DMS53 (cell line): ENCODE data around the gene KLHDC7B.

Source experiments
- DNase-seq: peaks from one replicate; lab custom pipeline; 2025; lab: John Stamatoyannopoulos, UW

KLHDC7B gene

DNA sequence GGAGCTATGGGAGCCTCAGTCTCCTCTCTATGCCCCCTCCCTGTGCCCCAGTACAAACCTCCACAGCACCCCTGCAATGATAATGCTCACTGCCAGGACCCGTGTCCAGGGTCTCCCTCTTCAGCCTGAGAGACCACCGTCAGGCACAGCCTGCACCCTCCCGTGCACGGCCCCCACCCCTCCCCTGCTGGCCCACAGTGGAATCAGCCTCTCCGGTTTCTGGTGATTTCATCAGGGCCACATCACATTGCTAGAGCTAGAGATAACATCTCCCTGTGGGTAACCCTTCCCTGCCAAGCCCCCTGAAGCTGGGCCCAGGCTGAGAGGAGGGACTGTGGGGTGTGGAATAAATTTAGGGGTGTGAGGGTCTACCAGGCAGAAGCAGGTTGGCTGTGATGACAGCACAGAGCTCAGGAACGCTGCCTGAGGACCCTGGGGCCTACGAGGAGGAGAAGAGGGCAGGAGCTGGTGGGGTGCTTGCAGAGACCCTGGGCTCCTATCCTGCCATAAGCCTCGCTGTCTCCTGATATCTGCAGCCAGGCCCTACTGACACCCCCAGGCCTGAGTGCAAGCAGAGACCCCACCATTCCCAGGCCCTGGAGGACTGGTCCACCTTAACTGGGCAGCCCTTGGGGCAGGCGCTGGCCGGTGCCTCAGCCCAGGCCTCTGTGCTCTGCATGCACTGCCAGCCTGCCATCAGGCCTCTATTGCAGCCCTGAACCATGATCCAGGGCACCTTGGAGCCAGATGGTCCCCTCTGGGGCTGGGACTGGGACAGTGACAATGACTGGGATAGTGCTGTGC, at the start of gene KLHDC7B:
Gene KLHDC7B, plus strand, starts transcription at position 378 of the 804 bp plus-strand sequence. Its CDS starts 345 bp downstream, at position 723.
- DNase-seq = no peak

DNA sequence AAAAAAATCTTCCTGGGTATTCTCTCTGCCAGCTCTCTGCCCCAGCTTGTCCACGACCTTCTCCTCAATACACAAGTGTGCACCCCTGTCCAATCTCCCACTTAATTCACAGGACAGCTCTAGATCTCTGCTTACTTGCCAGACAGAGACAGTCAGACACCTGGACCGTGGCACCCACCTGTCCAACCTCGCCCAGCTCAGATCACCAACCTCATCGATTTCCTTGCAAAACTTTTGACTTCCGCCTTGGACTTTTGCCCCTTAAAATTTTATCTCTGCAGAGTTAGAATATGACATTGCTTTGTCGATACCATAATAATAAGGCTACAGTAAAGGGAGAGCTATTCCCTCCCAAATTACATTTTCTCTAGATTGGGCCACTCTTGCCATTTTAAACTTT, 48.6 kb upstream of the KLHDC7B start:
- no peak for DNase-seq

- peak; percentile 88 for DNase-seq
Observed at GRCh38 chr22:50498322-50498890, 47.3 kb upstream of the KLHDC7B start.

- no peak for DNase-seq
Observed at GRCh38 chr22:50500452-50500851, 45.2 kb upstream of the KLHDC7B start.

DNA sequence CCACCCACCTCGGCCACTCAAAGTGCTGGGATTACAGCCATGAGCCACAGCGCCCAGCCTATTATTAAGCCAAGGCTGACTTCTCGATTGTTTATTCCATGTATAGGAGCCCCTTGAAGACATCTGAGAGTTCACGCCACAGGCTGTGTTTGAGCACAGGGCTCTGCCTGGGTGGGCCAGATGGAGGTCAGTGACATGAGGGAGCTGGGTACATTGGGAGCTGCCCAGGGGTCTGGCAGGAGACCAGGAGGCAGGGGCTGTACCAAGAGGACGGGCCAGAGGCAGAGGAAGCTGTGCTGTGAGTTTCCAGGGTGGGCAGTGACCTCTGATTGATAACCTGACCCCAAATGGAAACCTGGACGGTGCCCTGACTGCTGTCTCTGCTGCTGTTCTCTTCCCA, 43.6 kb upstream of the KLHDC7B start:
- DNase-seq = no peak

DNA sequence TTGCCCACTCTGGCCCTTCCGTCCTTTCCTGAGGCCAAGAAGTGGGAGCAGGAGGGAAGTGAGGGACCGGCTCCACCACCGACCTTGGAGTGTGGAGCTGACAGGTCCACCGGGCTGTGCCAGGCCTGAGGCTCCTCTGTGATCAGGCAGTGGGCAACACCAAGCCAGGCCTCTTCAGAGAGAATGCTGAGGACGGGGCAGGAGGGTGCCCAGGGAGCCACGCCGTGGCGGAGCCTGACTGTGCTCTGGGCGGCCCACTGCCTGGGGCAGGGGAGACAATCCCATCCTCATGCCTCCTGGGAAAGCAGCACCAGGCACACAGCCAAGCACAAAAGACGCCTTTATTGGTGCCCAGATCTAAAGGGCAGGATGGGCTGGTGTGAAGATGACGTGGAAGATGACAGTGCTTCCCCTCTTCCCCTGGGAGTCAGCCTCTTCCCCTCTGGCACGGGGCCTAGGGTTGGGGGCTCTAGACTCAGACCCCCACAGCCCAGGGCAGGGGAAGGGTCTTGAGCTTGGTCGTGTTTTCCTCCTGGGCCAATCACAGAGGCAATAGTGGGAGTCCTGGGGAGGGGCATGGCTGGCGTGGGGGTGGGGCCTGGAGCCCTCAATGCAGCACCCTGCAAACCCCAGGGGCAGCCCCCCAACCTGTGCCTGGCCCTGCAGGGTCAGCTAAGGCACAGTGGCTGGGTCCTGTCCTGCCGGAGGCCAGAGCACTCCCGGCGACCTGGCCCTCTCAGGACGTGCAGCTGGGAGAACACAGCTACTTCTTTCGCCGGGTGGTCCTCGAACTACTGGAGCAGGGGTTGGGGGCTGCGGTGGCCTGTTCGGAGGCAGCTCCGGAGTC, 42.8 kb upstream of the KLHDC7B start:
- DNase-seq = no peak

DNA sequence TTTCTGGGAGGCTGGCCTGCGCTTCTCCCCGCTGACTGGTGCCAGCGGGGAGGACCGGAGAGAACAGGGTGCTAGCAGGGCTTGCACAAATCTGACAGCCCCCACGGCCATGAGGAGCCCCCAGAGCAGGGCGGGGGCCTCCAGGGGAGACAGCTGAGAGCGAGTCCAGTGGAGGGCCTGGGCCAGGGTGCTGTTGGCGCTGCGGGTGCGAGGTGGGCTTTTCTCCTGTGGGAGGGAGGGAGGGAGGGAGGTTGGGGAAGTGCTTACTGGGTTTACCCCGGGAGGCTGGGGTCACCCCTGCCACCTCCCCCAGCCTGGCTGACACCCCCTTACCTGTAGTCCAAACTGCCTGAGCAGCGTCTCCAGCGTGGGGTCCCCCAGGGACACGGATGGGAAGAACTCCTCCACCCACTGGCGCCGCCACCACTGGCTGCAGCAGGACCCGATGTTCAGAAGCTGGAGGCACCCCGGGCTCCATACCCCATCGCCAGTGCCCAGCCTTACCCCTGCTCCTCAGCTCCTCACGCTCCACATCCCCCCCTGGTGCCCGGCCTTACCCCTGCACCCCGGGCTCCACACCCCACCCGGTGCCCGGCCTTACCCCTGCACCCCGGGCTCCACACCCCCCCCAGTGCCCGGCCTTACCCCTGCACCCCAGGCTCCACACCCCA, 42.1 kb upstream of the KLHDC7B start:
- DNase-seq = no peak

GRCh38 chr22:50504369-50505211, 41.1 kb upstream of the KLHDC7B start:
- DNase-seq = no peak

GRCh38 chr22:50505276-50505775, 40.4 kb upstream of the KLHDC7B start:
- DNase-seq = no peak

DNA sequence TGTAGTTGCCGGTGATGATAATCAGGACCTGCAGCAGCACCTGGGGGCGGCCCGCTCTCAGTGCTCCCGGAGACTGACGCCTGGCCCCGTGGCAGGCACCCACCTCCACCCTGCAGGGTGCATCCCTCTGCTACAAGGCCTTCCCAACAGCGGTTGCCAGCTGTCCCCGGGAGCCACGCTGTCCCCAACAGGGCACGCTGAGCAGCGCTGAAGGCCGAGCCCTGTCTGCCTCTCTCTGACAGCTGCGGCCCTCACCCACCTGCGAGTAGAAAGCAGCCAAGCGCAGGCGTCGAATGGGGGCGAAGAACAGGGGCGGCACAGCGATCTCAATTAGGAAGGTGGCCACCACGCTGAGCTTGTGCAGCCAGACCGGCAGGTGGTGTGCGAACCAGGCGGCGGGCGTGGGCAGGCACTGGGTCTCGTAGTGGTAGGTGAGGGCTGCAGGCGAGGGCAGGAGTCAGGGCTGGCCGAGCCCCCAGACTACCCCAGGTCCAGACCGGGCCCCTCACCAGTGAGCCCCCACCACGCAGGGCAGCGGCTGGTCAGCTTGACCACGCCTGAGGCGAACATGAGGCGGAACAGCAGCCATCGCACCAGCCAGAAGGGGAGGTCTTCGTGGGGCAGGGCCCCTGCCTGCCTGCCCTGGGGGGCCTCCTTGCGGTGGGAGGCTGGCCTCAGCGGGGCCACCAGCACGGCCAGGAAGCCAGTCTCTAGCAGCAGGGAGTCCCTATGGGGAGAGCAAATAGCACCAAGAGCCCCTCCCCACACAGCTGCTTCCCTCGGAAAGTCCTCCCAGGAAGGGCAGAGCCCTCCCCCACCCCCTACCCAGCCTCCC, 39.7 kb upstream of the KLHDC7B start:
- DNase-seq = no peak

GRCh38 chr22:50506611-50507420, 38.9 kb upstream of the KLHDC7B start:
- peak; percentile 38 for DNase-seq

DNA sequence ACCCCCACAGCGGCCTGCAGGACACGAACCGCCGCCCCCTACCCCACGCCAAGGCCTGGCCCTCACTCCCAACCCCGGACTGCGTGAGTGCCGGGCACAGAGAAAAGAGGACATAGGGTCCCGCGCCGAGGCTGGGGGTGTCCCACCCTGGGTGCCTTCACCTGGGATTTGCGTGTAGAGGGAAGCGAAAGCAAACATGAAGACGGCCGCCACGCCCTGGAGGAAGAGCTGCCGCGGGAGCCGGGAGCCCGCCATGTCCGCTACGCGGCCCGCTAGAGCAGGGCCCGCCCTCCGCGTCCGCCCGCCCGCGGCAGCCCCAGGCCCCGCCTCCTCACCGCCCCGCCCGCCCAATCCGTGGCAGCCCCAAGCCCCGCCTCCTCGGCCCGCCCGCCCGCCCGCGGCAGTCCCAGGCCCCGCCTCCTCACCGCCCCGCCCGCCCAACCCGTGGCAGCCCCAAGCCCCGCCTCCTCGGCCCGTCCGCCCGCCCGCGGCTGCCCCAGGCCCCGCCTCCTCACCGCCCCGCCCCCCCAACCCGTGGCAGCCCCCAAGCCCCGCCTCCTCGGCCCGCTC, 38.2 kb upstream of the KLHDC7B start, which contains the start of gene LMF2:
Gene LMF2, minus strand, starts transcription at position 282 of the 570 bp plus-strand sequence. Its CDS starts 27 bp downstream, at position 255.
- peak; percentile 95 for DNase-seq

DNA sequence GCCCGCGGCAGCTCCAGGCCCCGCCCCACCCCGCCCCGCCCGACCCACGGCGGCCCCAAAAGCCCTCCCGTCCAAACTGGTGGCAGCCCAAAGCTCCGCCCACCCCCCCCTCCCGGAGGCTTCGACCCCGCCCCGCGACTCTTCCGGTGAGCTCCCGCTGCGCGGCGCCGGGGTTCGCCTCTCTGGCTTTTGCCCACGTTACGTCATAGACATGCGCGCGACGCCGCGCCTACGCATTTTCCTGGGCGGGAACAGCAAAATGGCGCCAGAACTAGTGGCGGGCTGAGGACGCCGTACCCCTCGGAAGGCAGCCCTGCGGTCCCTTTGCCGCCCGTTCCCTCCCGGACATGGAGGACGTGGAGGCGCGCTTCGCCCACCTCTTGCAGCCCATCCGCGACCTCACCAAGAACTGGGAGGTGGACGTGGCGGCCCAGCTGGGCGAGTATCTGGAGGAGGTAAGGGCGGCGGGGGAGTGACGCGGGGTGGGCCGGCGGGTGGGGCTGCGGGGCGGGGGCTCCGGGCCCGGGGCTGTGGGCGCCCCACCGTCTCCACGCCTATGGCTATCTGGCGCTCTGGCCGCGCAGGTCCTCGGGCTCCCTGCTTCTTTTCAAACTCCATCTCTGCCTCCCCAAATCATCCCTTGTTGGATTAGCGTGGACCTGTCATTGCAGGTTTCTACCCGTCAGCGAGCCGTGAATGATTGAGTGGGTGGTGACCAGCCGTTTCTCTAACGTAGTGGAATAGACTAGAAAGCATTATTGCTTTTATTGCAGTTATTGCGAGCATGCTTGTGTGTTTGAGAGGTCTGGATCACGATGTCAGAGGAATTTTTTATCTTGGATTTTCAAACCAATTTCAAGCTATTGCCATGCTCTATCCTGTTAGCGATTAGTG, 37.5 kb upstream of the KLHDC7B start, which contains the start of gene NCAPH2:
Gene NCAPH2, plus strand, starts transcription at position 234 of the 894 bp plus-strand sequence. Its CDS starts 114 bp downstream, at position 348.
- DNase-seq = peak; percentile 97

- no peak for DNase-seq
Observed at GRCh38 chr22:50508897-50509296, 36.8 kb upstream of the KLHDC7B start.

GRCh38 chr22:50513175-50513574, 32.5 kb upstream of the KLHDC7B start:
- DNase-seq = no peak

- no peak for DNase-seq
Observed at GRCh38 chr22:50516068-50516467, 29.6 kb upstream of the KLHDC7B start.

DNA sequence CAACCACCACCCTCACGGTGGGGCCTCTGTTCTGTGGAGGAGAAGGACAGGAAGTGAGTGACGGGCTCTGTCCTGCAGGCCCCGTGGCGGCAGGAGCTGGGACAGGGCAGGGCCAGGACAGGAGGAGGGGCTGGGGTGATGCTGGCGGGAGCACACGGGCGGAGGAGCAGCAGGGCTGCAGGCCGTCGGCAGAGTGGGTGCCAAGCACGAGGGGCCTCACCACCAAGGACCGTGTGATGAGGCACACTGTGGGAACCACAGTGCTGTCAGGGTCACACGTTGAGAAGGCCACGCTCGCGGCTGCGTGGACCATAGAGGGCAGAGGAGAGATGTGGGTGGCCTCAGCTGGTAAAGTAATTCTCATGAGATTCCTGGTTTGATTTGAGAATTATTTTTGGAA, 28.8 kb upstream of the KLHDC7B start:
- no peak for DNase-seq
